Measurements from ENCODE around the gene ZRANB2.

ZRANB2 gene, protein sequence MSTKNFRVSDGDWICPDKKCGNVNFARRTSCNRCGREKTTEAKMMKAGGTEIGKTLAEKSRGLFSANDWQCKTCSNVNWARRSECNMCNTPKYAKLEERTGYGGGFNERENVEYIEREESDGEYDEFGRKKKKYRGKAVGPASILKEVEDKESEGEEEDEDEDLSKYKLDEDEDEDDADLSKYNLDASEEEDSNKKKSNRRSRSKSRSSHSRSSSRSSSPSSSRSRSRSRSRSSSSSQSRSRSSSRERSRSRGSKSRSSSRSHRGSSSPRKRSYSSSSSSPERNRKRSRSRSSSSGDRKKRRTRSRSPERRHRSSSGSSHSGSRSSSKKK

DNA sequence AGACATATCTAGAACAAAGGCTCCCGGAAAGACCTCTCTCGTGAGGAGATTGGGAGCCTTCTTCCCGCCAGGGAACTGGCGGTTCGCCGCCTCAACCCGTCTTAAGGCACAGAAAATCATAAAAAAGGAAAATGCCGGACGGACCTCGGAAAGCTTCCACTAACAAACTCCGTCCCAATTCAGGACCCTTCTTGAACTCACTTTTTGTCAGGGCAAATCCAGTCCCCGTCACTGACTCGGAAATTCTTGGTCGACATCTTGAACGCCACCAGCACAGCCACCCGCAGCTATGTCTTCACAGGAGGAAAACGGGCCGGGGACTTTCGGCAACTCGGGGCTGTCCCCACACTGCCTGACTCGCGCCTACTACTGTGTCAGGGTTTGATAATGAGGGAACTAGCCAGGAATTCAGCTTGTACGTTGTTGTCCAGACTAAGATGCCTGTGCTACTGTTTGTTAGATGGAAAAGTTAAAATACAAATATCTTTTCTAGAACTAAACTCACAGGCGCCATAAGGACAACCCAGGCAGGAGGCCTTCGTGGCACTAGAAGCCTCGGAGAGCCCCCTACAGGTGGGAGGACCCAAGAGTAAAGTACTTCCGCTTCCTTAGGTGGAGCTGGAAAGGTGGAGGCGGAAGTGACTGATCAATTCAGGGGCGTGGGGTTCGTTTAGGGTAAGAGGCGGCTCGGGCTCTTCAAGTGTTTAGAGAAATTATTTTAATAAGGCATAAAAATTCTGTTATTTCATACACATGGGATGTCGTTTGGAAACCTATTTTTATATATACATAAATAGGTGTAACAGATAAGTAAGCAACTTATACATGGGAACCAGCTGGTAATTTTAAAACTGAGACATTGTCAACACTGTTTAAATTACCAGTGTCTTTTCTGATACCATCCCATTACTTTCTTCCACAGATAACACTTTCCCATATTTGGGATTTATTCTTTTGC is at the start of gene ZRANB2:
TSS of gene ZRANB2 (minus strand) at position 297 of the 958 bp plus-strand sequence. CDS start at position 257, 40 bp downstream.
- peak; percentile 81 for DNase-seq

DNA sequence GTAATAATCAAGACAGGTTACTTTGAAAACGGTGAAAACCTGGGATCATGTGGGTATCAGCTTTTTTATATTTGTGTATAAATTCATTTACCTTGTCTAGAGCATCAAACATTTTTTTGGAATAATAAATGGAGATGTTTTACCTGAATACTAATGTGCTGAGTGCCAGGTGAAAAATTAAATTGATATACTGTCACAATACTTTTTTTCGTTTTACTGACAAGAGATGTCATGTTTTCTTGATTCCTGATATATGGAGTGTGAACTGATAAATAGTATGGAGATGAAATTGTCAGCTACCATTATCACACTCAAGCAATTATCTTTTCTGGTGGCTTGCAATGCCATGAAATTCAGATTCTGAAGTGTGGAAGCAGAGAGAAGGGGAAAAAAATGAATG is 47.2 kb upstream of the ZRANB2 start:
- DNase-seq, result no peak

DNA sequence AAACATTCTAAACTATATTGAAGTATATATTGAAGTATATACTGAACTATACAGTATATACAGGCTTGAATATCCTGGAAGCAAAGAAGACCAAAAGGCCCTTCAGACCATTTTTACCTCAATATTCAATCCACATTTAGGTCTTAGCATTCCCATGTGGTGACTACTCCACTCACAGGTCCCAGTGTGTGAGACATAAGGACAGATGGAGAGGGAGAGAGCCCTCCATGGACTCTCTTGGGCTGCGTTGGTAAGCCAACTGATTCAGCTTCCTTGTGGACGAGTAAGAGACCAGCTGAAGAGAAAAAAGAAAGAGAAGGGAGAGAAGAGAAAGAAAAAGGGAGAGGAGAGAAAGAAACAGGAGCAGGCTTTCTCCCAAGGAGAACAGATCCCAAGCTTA is 37.3 kb upstream of the ZRANB2 start:
- DNase-seq, result no peak

DNA sequence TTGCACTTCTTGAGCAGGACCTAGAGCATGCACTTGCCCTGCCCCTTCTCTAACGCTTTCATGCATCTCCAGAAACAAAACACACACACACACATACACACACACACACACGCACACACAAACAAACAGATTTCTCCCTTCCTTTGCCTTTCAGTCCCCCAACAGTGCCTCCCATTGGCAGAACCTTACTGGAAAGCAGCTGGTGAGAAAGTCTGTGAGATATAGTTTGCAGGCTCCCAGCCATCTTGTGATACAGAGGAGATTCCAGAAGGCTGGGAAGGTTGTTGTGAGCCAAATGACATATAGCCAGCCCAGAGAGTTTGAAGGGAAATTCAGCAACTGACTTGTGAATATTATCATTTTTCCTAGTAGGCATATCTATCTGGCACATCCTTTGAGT is 35.9 kb upstream of the ZRANB2 start:
- no peak for DNase-seq

DNA sequence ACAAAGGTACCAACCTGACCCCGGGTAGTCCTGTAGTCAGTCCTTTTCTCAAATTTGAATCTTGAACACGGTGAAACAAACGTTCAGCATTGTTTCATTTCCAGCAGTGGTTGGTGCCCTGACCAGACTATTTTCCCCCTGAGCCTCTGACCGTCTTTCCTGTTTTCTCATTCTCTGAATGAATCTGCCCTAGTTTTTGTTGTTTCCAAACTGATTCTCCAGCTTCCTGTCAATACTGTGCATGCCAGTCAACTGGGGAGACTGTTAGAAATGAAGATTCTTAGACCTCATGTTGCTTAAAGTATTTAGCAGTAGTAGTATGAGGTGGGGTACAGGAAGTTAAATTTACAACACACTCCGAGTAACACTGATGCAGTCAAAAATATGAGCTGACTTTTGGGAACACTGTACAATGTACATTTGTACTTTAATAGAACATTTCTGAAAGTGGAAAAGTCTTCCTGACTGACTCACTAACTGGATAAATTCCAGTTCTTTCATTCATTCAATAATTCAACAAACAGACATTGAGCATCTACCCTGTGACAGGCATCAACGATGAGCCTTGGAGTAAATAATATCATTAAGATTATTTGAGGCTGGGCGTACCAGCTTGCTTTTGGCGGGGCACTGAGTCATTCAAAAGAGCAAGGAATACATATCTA is 26.0 kb upstream of the ZRANB2 start:
- DNase-seq, result no peak

DNA sequence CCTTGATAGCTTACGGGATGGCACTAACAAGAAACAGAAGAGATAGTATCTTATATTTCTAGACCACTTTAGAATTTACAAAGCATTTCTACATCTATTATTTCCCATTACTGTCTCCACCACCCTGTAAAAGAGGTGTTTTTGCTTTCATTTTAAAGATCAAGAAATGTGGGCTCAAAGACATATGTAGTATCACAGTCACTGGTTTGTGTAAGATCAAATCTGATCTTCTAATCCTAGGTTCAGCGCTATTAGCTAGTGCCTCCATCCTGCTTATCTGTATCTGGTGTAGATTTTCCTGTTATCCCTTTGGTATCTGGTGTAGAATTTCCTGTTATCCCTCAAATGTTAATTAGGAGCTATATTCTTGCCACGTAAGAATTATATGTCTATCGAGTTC is 23.6 kb upstream of the ZRANB2 start:
- no peak for DNase-seq

DNA sequence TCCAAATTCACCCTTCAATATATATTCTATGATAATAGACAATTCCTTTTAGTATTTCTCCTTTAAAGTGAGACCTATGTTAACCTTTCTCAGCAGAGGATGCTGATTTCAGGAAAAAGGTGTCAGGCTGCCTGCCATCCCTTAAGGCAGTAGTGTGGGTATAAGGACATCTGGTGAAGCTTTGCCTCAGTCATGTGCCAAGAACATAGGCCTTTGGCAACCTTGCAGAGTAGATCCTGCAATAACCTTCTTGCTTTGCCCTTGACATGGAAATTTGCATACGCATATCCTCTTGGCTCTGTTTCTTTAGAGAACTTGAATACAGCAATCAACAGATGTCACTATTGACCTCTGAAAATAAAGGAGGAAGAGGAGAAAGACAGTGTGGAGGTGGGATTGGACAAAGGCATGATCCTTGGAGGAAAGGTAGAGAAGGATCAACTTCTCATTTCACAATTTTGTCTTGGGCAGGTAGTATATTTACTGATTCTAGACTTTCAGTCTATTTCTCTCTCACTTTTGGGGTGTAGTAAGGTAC is 21.1 kb upstream of the ZRANB2 start:
- DNase-seq, result no peak

DNA sequence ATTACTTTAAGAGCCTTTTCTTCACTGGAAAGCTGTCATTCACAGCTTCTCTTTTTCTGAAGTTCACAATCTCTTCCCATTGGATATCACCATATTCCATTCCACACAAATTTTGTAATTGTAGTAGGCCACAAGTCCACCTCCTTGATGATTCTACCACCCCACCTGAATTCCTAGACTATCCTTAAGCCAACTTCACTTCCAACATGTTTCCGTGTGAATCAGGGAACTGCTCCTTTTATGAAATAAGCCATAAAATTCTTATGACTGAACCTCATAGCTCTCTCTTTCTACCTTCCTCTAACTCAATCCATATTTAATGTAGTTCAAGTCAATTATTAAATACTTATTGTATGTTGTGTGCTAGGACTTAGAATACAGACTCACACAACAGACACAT is 16.6 kb upstream of the ZRANB2 start:
- no peak for DNase-seq

DNA sequence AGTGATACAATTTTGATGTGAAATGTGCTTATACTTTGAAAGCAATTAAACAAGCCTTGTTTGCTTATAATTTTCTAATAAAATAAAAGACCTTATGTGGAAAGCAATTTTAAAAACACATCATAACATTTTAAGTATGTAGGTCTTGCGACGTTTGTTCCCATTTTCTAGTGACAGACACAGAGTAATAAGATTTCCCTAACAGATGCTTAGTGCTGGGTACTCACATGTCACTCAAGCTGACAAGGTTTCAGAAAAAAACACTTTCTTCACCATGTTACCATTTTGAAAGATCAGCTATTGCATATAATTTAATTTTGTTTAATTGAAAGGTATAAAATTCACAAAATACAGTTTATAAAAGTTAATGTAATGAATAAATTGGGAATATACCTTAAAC is 14.1 kb upstream of the ZRANB2 start:
- DNase-seq, result no peak

DNA sequence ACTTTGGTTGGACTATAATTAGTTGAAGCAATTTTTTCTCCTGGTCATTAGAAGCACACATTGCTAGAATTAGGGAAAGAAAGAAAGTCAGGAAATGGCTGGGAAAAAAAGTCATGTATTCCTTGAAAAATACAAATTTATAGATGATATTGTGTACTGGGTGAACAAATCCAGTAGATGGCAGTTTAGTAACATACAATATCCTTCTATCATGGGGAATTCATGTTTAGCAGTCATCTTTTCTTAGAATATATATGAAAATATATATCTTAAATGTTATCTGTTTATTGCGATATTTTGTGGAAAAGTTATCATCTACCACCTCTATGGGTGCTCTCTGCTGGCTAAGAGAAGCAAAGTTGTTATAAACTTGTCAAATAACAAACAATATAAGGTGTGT is 13.1 kb upstream of the ZRANB2 start:
- no peak for DNase-seq

DNA sequence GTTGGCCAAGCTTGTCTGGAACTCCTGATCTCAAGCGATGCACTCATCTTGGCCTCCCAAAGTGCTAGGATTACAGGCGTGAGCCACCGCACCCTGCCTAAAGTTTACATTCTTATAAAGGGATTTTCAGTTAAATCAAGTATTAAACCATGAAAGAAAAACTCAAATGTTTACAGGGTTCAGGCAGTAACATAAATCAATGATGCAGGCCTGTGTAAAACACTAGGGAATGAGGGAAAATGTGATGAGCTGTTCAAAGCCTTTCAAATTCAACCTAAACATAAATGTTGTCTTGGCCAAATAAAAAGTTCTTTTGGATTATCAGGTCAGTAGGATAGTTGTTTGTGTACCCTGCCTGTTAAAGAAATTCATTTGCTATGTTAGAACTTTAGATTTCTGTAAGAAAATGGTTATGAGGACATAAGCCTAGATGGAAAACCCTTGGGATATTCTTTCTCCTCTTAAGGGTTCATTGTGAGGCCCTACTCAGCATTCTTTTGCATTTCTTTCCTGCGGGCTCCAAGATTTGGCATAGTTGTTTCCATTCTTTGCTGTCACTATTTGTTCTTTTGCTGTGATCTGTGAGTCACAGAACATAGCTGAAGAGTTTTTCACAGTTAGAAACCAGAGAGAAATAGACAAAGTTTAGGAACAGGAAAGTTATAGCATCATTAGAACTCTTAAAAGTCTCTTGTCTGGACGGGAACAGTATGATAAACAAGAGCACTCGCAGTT is 8.9 kb upstream of the ZRANB2 start:
- DNase-seq, result no peak

DNA sequence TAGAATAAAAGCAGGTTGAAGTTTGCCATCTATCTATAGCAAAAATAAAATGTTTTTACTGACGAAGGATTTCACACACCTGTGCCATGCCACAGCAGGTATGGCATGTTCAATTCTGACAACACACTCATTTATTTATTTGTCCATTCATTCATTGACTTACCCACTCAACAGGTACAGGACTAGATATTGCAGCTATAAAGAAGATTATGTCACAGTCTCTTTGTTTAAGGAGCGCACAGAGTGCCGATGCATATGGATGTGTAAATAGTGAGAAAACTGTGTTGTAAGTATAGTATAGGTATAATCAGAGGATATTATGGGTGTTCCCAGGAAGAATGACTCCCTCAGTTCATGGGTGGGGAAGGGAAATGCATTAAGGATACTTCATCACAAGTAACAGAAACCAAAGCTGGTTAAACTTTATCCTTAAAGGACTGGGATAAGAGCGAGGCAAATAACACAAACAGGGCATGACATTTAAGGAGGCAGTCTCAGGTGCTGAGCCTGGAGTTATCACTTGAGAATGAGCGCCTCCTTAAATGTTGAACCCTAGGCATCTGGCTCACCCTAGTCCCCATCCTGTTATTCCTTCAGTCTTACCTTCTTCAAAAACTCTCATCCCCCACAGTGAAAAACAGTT is 7.9 kb upstream of the ZRANB2 start:
- no peak for DNase-seq

DNA sequence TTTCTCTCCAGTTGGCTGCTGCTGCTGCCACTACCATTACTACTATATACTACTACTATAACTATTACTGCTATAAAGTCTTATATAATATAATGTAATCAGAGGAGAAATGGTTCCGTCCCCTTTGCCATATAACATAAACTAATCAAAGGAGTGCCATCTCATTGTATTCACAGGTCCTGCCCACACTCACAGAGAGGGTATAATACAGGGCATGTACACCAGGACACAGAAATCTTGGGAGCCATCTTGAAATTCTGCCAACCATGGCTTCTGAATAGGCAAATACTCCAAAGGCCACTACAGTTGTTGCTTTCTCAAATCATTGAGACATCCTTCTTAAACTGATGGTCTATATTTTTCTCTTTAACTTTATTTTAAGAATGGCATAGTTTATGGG is 6.9 kb upstream of the ZRANB2 start:
- no peak for DNase-seq

DNA sequence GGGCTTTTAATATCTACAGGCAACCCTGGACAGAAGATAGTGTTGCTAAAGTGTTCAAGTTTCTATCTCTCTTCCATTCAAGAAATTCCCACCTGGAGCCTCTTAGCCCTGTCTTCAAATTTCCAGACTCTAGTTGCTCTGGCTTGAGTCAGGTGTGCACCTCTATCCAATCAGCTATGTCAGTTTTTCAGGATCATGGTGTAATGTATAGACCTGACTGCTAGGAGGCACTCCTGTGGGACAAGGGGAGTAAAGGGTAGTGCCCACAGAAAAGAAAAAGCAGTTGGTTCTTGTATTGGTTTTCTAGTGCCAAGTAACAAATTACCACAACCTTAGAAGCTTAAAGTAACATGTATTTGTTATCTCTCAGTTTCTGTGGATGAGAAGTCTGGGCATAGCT is 6.2 kb upstream of the ZRANB2 start:
- DNase-seq, result no peak

DNA sequence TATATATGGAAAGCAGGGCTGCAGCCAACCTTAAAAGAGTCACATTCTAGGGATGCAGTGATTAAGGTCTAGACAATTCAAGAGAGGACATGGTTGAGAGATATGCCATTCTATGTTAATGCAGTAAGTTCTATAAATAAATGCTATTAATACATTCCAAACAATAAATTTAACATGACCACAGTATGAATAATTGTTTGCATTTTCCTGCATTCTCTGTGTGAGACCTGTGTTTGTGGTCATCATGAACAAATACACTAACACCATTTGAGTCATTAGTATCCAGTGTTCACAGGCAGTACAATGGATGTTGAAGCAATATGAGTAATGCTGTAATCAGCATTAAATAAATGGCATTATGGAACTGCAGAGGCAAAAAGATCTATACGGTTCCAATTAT is 5.5 kb upstream of the ZRANB2 start:
- DNase-seq, result no peak

DNA sequence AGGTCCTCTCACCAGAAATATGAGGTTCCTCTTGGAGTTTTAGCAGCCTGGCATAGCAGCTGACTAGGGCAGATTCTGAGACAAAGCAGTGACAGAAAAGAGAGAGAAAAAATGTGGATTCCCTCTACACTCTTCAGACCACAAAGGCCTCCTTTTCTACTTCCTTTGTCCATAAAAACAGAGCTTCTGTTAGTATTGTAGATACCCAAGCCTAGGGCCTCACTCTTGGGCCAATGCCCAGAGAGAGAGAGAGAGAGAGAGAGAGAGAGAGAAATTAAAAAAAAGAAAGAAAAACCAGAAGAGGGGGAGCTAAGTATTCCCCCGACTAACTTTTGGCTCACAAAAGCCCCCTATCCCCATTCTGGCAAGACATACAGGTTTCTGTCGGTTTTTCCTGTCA is 2.4 kb upstream of the ZRANB2 start:
- DNase-seq, result no peak

DNA sequence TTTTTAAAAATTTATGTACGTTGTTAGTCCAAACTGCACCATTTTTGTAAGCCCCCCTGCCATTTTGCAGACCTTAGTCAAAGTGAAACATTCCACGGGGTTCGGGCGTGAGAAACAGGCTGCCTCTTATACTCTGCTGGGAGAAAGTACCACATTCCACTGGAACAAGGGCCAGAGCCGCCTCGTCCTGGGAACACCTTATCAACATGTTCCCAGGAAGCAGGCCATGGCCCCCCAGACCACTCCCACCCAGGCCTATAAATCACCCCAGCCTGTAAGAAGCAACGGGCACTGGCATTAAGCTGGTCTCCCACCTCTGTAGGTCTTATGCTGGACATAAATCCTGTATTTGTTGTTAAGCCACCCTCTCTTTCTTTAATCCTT is 854 bp upstream of the ZRANB2 start:
- DNase-seq, result no peak

DNA sequence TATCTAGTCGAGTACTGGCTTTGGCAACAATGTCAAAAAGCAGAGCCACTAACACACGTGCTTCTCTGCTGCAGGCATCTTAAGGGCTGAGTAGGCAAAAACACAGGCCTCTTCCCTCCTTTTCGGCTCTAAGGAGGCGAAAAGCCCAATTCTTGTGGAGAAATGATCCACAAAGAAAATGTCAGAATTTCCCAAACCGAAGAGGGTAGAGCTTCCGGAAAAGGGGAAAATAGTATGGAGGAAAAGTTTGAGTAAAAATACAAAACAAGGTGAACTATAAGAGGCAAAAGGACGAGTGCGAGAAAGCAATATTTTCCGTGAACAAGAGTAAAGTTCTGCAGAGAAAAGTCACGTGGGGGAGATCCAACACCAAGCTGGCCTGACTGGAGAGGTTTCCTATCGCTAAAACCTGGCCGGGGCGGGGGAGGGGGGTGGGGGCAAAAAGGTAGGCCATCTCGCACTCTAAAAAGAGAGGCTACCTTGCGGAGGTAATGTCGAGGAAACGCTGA is 551 bp downstream of the ZRANB2 start:
- DNase-seq, result no peak

DNA sequence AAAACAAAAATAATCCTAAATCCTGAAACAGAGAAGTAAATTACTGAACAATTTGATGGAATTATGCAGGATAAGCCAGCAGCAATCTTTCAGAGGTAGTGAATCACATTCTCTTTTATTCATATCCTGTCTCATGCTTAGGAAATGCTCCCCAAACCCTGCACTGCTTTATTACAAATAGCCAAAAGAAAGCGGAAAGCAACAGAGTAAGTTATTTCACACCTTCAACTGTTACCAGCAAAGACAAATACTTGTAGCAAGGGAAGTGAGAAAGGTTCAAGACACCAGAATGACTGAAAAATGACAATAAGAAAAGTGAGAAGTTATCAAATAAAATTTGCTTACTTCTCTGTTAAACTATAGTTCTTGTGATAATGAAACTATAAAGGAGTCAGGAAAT is 6.2 kb downstream of the ZRANB2 start:
- DNase-seq, result no peak

DNA sequence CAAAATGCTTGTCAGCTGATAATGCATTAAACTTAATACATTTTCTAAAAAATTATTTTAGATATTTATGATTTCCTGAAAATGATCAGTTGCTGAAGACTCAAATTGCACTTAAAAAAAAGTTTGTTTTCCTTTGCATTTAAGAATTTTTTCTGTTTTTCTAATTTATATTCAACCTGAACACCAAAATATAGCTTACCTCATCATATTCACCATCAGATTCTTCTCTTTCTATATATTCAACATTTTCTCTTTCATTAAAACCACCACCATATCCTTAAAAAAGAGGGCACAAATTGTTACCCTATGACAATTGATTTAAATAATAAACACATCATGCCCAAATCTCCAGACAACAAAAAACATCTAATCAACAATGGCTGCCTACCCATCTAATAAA is 8.6 kb downstream of the ZRANB2 start:
- no peak for DNase-seq

DNA sequence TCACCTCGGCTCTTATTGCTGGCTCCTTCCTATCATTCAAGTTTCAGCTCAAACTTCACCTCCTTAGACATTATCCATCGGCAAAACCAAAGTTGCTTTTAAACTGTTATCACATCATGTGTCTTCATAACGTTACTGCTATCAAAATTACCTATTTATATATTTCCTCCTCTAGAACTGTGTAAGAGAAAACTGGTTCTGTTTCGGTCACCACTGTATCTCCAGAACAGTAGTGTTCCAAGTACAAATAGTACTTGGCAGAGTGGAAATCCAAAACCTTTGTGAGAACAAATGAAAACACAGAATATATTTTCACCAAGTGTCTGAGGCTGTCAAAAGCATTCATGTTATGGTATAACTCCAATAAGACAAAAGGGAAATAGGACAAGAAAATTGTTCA is 9.1 kb downstream of the ZRANB2 start:
- DNase-seq, result no peak

Measured in GOT3 (cell line).